HL-60/S4 (cell line): Measurements from ENCODE around the gene C19orf33.

Experiments used
- in situ Hi-C: fragments of 300-500 bp; cut with MboI; formaldehyde crosslinking; loops from 2 replicates; pipeline ENCODE4 v1.14.3; 2022; ENCODE audit warnings: low sequenced_read_pairs

The C19orf33 gene

DNA sequence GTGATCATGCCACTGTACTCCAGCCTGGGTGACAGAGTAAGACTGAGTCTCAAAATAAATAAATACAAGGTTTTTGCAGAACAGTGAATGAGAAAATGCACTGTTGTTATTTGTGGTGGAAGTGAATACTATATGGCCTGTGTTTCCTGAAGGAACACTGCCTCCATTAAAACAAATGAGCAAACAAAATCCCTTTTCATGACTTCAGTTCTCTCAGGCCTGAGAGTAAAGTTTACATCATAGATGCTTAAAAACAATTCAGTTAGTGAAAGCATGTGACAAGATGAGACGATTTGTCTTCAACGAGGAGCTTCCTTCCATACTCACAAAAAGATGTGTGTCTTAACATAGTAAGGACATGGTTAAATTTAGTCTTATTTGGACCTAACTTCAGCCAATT, 25.3 kb upstream of the C19orf33 start:
- in situ Hi-C loops = no loop called here

DNA sequence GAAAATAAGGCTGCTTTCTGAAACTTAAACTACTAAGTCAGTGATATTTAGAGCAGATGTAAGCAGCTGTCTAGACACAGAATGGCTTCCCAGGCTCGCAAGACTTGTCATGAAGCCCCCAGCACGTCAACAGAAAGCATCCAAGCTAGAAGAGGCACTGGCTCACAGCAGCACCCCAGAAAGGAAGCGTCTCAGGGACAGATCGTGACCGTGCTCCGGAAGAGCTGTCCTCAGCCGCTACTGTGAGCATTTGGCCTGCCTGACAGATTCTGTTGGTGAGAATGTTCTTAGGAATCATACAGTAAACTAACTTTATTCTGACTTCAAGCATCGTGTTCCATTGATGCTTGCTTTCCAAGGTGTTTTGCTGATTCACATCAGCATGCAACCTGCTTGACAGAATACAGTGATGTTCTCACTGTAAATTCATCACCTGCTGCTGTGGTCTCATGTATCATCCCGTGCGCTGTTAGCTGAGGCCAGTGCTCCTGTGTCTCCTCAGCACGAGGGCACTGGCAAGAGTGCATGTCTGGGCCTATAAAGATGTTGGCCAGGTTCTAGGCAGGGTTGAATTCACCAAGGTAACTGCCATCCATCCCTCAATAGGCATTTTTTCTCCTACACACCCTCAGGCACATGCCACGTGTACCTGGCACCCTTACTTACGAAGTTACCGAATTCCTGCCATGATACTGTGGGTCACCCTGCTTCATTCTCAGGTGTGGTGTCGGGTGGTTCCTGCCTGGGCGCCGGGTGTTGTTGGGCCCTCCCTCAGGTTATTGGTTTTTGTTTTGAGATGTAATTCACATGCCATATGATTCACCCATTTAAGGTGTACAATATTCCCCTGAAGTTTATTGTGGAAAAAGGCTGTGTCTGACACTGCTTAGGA, 23.8 kb upstream of the C19orf33 start:
- in situ Hi-C loops = no loop called here

- in situ Hi-C loops = no loop called here
These were observed 22.1 kb upstream of the C19orf33 start for GRCh38 chr19:38281811-38282566.

- in situ Hi-C loops = no loop called here
These were observed 20.8 kb upstream of the C19orf33 start for GRCh38 chr19:38283271-38283670.

DNA sequence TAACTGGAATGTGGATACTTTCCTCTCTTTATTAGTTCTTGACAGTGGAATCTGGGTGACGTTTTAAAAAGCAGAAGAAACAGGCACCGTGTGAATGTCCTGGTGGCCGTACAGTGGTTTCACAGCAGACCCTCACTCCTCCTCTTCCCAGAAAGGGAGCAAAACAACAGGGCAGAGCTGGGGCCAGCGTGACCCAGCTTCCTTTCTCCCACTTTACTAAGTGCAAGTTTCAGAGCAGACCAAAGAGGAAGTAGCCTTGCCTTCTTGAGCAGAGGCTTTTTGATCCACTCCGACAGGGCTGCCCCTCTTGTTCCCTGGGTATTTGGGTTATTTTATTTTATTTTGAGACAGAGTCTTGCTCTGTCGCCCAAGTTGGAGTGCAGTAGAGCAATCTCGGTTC, 19.6 kb upstream of the C19orf33 start:
- in situ Hi-C loops = no loop called here

- in situ Hi-C loops = no loop called here
These were observed 18.5 kb upstream of the C19orf33 start for GRCh38 chr19:38285567-38285966.

- in situ Hi-C loops = no loop called here
These were observed 16.4 kb upstream of the C19orf33 start for GRCh38 chr19:38287604-38288003.

DNA sequence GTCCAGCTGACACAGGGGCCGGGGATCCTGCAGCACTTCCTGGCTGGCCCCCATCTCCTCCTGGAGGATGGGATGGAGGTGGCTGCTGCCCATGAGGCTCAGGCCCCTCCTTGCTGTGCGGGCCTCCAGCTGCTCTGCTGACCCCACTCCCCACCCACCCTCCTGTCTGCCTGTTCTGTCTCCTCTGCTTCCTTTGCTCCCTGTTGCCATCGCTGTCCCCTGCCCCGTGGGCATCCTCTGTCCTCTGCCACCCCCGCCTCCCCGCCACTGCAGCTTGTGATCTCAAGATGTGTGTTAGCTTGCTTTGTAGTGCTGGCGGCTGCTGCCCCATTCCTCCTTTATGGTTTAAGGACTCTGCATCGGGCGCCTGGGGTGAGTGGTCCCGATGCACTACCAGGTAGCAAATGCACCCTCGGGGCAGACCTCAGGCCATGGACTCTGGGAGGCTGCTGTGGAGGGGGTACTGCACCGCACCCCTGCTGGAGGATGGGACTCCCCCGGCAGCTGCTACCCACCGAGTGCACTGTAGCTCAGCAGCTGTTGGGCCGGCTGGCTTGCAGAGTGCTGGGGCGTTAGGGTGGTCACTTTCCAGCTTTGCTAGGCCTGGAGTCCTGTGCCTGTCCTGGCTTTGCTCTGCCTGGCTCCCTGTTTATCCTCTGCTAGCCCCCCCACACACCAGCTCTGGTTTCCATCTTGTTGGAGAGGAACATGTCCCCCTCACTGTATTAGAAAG, 15.8 kb upstream of the C19orf33 start:
- in situ Hi-C loops = no loop called here

DNA sequence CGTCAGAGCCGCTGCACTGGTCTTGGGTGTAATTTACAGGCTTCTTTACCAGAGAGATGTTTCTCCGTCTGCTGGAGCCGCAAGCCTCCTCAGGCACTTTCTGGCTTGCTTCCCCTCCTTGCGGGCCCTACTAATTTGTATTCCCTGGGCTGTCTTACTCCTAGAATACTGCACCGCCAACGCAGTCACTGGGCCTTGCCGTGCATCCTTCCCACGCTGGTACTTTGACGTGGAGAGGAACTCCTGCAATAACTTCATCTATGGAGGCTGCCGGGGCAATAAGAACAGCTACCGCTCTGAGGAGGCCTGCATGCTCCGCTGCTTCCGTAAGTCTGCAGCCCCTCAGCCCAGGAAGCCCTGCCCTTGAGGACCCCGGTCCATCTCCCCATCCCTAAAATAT, 14.1 kb upstream of the C19orf33 start:
- in situ Hi-C loops = no loop called here

DNA sequence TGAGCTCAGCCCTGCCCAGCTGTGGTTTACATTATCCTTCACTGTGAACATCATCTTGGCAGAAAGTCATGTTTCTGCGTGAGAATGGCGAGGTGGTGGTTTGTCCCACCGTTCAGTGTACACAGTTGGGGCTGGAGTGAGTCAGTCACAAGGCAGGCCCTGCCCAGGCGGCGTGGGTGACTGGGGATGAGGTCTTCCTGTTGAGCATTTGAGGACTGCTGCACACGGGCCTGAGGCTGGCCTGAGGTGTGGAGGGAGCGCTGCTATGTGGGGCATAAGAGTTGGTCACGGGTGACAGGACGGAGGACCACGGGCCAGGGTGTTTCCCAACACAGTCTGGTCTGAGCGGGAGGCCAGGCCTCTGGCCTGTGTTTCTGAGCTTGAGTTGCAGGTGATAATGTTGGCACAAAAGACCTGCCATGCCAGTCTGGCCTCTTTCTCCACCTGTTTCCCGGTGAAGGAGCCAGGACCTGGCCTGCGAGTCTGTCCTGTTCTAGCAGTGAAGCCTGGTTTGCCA, 13.4 kb upstream of the C19orf33 start:
- in situ Hi-C loops = no loop called here

DNA sequence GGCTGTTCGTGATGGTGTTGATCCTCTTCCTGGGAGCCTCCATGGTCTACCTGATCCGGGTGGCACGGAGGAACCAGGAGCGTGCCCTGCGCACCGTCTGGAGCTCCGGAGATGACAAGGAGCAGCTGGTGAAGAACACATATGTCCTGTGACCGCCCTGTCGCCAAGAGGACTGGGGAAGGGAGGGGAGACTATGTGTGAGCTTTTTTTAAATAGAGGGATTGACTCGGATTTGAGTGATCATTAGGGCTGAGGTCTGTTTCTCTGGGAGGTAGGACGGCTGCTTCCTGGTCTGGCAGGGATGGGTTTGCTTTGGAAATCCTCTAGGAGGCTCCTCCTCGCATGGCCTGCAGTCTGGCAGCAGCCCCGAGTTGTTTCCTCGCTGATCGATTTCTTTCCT, 12.2 kb upstream of the C19orf33 start:
- in situ Hi-C loops = no loop called here

DNA sequence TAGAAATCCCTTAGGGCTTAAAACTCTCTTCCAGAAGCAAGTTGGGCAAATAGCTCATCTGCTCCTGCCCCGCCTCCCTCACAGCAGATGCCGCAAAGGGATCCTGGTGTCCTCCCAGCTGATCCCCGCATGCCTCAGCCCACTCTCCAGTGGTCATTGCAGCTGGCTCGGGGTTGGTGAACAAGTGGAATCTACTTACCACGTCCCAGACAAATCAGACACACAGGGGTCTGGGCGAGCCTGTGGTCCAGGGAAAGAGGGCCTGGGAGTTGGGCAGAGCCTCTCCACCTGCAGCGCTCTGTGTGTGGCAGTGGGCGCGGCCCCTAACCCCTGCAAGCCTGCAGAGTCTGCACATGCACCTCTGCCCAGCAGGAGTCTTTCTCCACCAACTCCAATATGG, 10.8 kb upstream of the C19orf33 start:
- in situ Hi-C loops = no loop called here

- in situ Hi-C loops = no loop called here
These were observed 10.0 kb upstream of the C19orf33 start for GRCh38 chr19:38294090-38294489.

GRCh38 chr19:38298821-38299680, 5.0 kb upstream of the C19orf33 start:
- in situ Hi-C loops = no loop called here

- in situ Hi-C loops = no loop called here
These were observed 358 bp downstream of the C19orf33 start for GRCh38 chr19:38304352-38304865.

GRCh38 chr19:38304866-38305429, 897 bp downstream of the C19orf33 start:
- in situ Hi-C loops = no loop called here

DNA sequence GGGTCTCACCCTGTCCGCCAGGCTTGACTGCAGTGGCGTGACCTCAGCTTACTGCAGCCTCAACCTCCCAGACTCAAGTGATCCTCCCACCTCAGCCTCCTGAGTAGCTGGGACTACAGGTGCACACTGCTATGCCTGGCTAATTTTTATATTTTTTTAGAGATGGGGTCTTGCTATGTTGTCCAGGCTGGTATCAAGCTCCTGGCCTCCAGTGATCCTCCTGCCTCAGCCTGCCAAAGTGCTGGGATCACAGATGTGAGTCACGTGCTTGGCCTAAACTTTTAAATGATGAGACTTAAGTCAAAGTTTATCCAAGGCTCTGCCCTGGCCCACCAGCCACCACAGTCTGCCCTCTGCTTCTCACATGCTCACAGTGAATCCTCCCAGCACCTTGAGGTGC, 2.2 kb downstream of the C19orf33 start:
- in situ Hi-C loops = no loop called here

GRCh38 chr19:38307076-38307475, 3.0 kb downstream of the C19orf33 start:
- in situ Hi-C loops = no loop called here

DNA sequence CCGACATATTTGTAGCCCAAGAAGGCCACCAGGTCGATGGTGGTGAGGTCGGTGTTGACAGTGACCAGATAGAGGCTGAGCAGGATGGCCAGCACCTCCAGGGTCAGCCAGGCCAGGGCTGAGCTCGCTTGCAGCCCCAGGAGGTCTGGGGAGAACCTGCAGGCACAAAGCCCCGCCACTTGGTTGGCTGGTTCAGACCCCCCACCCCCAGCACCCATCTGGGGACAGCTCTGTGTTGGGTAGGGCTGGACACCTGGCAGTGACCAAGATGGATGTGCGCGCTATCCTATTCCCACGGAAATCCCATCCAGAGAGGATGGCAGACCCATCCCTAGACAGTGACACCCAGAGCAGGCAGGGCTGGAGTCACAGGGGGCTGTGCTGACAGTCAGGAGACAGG, 3.5 kb downstream of the C19orf33 start:
- in situ Hi-C loops = no loop called here
